MG63 (cell line): Measurements from ENCODE around the gene IMPDH1. TPM values are rescaled to one million over a fixed set of nuclear protein-coding genes. Genes with fewer than 3 reads are reported as not detected.

Experiments
- DNase-seq: peaks from one replicate; pipeline ENCODE4 v3.0.0-alpha.2; 2020
- H3K27me3 ChIP-seq: fragments of 250-450 bp; sonication (Bioruptor Pico); 2 replicates; pipeline ENCODE4 v1.5.1; 2020; ENCODE audit warnings: mild to moderate bottlenecking, moderate library complexity
- H3K36me3 ChIP-seq: fragments of 250-450 bp; sonication (Bioruptor Pico); 2 replicates; pipeline ENCODE4 v1.5.1; 2020; ENCODE audit warnings: mild to moderate bottlenecking, moderate library complexity
- H3K4me3 ChIP-seq: fragments of 250-450 bp; sonication (Bioruptor Pico); 2 replicates; pipeline ENCODE4 v1.5.1; 2020; ENCODE audit warnings: mild to moderate bottlenecking, moderate library complexity
- H3K9me3 ChIP-seq: fragments of 250-450 bp; sonication (Bioruptor Pico); 2 replicates; pipeline ENCODE4 v1.5.1; 2020; ENCODE audit warnings: mild to moderate bottlenecking, moderate library complexity
- total RNA-seq: library from RNA; depleted of rRNA; stranded (reverse); fragments of >200 nt; shearing (Covaris generic); gene quantifications from 2 replicates; pipeline ENCODE4 v1.2.3, GENCODE V29; 2014; ENCODE audit warnings: low replicate concordance

Gene IMPDH1
- total RNA-seq, 1 experiment from 2014 or later, result 67.6 TPM

- Histone ChIP-seq H3K9me3 (no peaks in the 10 kb centered on the region), H3K4me3 (no peak overlapping the region), H3K36me3 (no peaks in the 10 kb centered on the region), H3K27me3 (no peaks in the 10 kb centered on the region)
- DNase-seq, result no peak
Measured at GRCh38 chr7:128443831-128444600, 34.2 kb upstream of the IMPDH1 start.

GRCh38 chr7:128442356-128442755, 32.6 kb upstream of the IMPDH1 start:
- no peaks in the 10 kb centered on the region for H3K9me3 ChIP-seq
- DNase-seq, result no peak
- no peak overlapping the region for H3K4me3 ChIP-seq
- no peaks in the 10 kb centered on the region for H3K27me3 ChIP-seq
- no peaks in the 10 kb centered on the region for H3K36me3 ChIP-seq

- no peaks in the 10 kb centered on the region for H3K36me3 ChIP-seq
- DNase-seq, result no peak
- no peaks in the 10 kb centered on the region for H3K27me3 ChIP-seq
- no peaks in the 10 kb centered on the region for H3K9me3 ChIP-seq
- no peak overlapping the region for H3K4me3 ChIP-seq
Measured at GRCh38 chr7:128437426-128438332, 27.9 kb upstream of the IMPDH1 start.

- DNase-seq, result no peak
- Histone ChIP-seq H3K36me3 (no peaks in the 10 kb centered on the region), H3K4me3 (no peak overlapping the region), H3K9me3 (no peaks in the 10 kb centered on the region), H3K27me3 (no peaks in the 10 kb centered on the region)
Measured at GRCh38 chr7:128435327-128435686, 25.5 kb upstream of the IMPDH1 start.

- no peak for DNase-seq
- Histone ChIP-seq H3K4me3 (no peak overlapping the region), H3K27me3 (no peaks in the 10 kb centered on the region), H3K36me3 (no peaks in the 10 kb centered on the region), H3K9me3 (no peaks in the 10 kb centered on the region)
Measured at GRCh38 chr7:128434413-128435326, 24.9 kb upstream of the IMPDH1 start.

- Histone ChIP-seq H3K27me3 (no peaks in the 10 kb centered on the region), H3K36me3 (no peaks in the 10 kb centered on the region), H3K9me3 (no peaks in the 10 kb centered on the region), H3K4me3 (no peak overlapping the region)
- no peak for DNase-seq
Measured at GRCh38 chr7:128431754-128432153, 22.0 kb upstream of the IMPDH1 start.

GRCh38 chr7:128431221-128431620, 21.4 kb upstream of the IMPDH1 start:
- Histone ChIP-seq H3K4me3 (no peak overlapping the region), H3K36me3 (no peaks in the 10 kb centered on the region), H3K27me3 (no peaks in the 10 kb centered on the region), H3K9me3 (no peaks in the 10 kb centered on the region)
- DNase-seq, result no peak

- H3K4me3 ChIP-seq, result no peak overlapping the region
- no peaks in the 10 kb centered on the region for H3K9me3 ChIP-seq
- H3K27me3 ChIP-seq, result no peaks in the 10 kb centered on the region
- no peaks in the 10 kb centered on the region for H3K36me3 ChIP-seq
- no peak for DNase-seq
Measured at GRCh38 chr7:128430207-128430606, 20.4 kb upstream of the IMPDH1 start.

GRCh38 chr7:128427289-128427891, 17.6 kb upstream of the IMPDH1 start:
- DNase-seq, result no peak
- no peaks in the 10 kb centered on the region for H3K27me3 ChIP-seq

GRCh38 chr7:128425850-128426249, 16.1 kb upstream of the IMPDH1 start:
- H3K4me3 ChIP-seq, result no peak overlapping the region
- peak; percentile 18 for DNase-seq
- no peaks in the 10 kb centered on the region for H3K36me3 ChIP-seq
- H3K9me3 ChIP-seq, result no peaks in the 10 kb centered on the region
- no peaks in the 10 kb centered on the region for H3K27me3 ChIP-seq

More at GRCh38 chr7:128427289-128427891, 17.6 kb upstream of the IMPDH1 start:
- no peaks in the 10 kb centered on the region for H3K36me3 ChIP-seq
- H3K4me3 ChIP-seq, result no peak overlapping the region
- no peaks in the 10 kb centered on the region for H3K9me3 ChIP-seq

GRCh38 chr7:128424686-128425275, 15.0 kb upstream of the IMPDH1 start:
- H3K4me3 ChIP-seq, result no peak overlapping the region
- DNase-seq, result no peak
- H3K36me3 ChIP-seq, result no peaks in the 10 kb centered on the region
- H3K27me3 ChIP-seq, result no peaks in the 10 kb centered on the region
- H3K9me3 ChIP-seq, result no peaks in the 10 kb centered on the region

GRCh38 chr7:128422842-128423241, 13.1 kb upstream of the IMPDH1 start:
- DNase-seq, result no peak
- no peaks in the 10 kb centered on the region for H3K27me3 ChIP-seq

GRCh38 chr7:128422037-128422436, 12.3 kb upstream of the IMPDH1 start:
- DNase-seq, result no peak
- H3K36me3 ChIP-seq, result no peaks in the 10 kb centered on the region

More at GRCh38 chr7:128422842-128423241, 13.1 kb upstream of the IMPDH1 start:
- no peak overlapping the region for H3K4me3 ChIP-seq
- no peaks in the 10 kb centered on the region for H3K9me3 ChIP-seq
- no peaks in the 10 kb centered on the region for H3K36me3 ChIP-seq

GRCh38 chr7:128421384-128421783, 11.6 kb upstream of the IMPDH1 start:
- Histone ChIP-seq H3K36me3 (no peaks in the 10 kb centered on the region), H3K9me3 (no peaks in the 10 kb centered on the region), H3K4me3 (no peak overlapping the region), H3K27me3 (no peaks in the 10 kb centered on the region)
- DNase-seq, result no peak

More at GRCh38 chr7:128422037-128422436, 12.3 kb upstream of the IMPDH1 start:
- Histone ChIP-seq H3K9me3 (no peaks in the 10 kb centered on the region), H3K4me3 (no peak overlapping the region), H3K27me3 (no peaks in the 10 kb centered on the region)

GRCh38 chr7:128420773-128421172, 11.0 kb upstream of the IMPDH1 start:
- no peak for DNase-seq

GRCh38 chr7:128419257-128419656, 9.5 kb upstream of the IMPDH1 start:
- Histone ChIP-seq H3K4me3 (no peak overlapping the region), H3K36me3 (no peaks in the 10 kb centered on the region), H3K27me3 (no peaks in the 10 kb centered on the region), H3K9me3 (no peaks in the 10 kb centered on the region)
- DNase-seq, result no peak

More at GRCh38 chr7:128420773-128421172, 11.0 kb upstream of the IMPDH1 start:
- Histone ChIP-seq H3K4me3 (no peak overlapping the region), H3K36me3 (no peaks in the 10 kb centered on the region), H3K27me3 (no peaks in the 10 kb centered on the region), H3K9me3 (no peaks in the 10 kb centered on the region)
